Gastroesophageal sphincter (tissue), 4 donors: ENCODE data around the gene ABL1. TPM values are rescaled to one million over a fixed set of nuclear protein-coding genes. Genes with fewer than 3 reads are reported as not detected.

Experiments
- ATAC-seq: fragments of 150-250 bp; one replicate; pipeline ENCODE4 v1.9.1; 2016; ENCODE audit warnings: mild to moderate bottlenecking, moderate library complexity
- H3K27ac ChIP-seq, 4 donors: fragments of 200-600 bp; sonication (generic) in 3 of 4; 1 replicate in 3 of 4; 2 replicates in 1 of 4; pipeline ENCODE4 v1.5.1; 2016 to 2019
- H3K27me3 ChIP-seq: fragments of 200-600 bp; sonication (generic); one replicate; pipeline ENCODE4 v1.5.1; 2019
- H3K36me3 ChIP-seq, 2 donors: fragments of 200-600 bp; sonication (generic); one replicate each; pipeline ENCODE4 v1.5.1; 2019; ENCODE audit warnings: control low read depth in 1 of 2
- H3K4me1 ChIP-seq, 3 donors: fragments of 200-600 bp; sonication (generic); 1 replicate in 2 of 3; 2 replicates in 1 of 3; pipeline ENCODE4 v1.5.1; 2016 to 2019; ENCODE audit warnings: control low read depth in 2 of 3
- H3K4me3 ChIP-seq, 2 donors: fragments of 200-600 bp; sonication (generic); one replicate each; pipeline ENCODE4 v1.5.1; 2019; ENCODE audit warnings: mild to moderate bottlenecking in 1 of 2, moderate library complexity in 1 of 2
- H3K9me3 ChIP-seq, 3 donors: fragments of 200-600 bp; sonication (generic); one replicate each; pipeline ENCODE4 v1.5.1; 2017 to 2019; ENCODE audit warnings: control low read depth in 2 of 3
- EP300 ChIP-seq: sonication (generic); formaldehyde crosslinking; IDR thresholded peaks from one replicate; pipeline ENCODE4 v1.6.1; 2017; ENCODE audit warnings: antibody characterized with exemption, mild to moderate bottlenecking
- POLR2A ChIP-seq, 2 donors: fragments of 450-650 bp; IDR thresholded peaks; one replicate each; pipeline ENCODE4 v1.6.1; 2017; ENCODE audit warnings: antibody characterized with exemption in 2 of 2, mild to moderate bottlenecking in 2 of 2, moderate library complexity in 1 of 2
- POLR2AphosphoS5 ChIP-seq: sonication (generic); formaldehyde crosslinking; IDR thresholded peaks from one replicate; pipeline ENCODE4 v1.6.1; 2017; ENCODE audit warnings: antibody characterized with exemption
- WGBS, 2 donors: methylation state at CpG; one replicate each; pipeline ENCODE4 v1.1.5; 2018; ENCODE audit warnings: low coverage in 1 of 2; 5-methylcytosine and 5-hydroxymethylcytosine counted together
- total RNA-seq, 4 donors: library from RNA; depleted of rRNA; stranded (reverse); fragments of >200 nt; gene quantifications; one replicate each; pipeline ENCODE4 v1.1.0, GENCODE V29; 2016
- TF ChIP-seq, protein P1 (sequence below), 4 experiments: fragments of 200-600 bp in 2 of 4; fragments of 450-650 bp in 2 of 4; sonication (generic) in 1 of 4; IDR thresholded peaks; one replicate each; pipeline ENCODE4 v1.5.1; 2017 to 2019; ENCODE audit warnings: antibody characterized with exemption in 4 of 4, mild to moderate bottlenecking in 2 of 4, moderate library complexity in 2 of 4

The ABL1 gene
- total RNA-seq, 4 donors from 2014 or later = 81.4 to 147 (median 125) TPM

DNA sequence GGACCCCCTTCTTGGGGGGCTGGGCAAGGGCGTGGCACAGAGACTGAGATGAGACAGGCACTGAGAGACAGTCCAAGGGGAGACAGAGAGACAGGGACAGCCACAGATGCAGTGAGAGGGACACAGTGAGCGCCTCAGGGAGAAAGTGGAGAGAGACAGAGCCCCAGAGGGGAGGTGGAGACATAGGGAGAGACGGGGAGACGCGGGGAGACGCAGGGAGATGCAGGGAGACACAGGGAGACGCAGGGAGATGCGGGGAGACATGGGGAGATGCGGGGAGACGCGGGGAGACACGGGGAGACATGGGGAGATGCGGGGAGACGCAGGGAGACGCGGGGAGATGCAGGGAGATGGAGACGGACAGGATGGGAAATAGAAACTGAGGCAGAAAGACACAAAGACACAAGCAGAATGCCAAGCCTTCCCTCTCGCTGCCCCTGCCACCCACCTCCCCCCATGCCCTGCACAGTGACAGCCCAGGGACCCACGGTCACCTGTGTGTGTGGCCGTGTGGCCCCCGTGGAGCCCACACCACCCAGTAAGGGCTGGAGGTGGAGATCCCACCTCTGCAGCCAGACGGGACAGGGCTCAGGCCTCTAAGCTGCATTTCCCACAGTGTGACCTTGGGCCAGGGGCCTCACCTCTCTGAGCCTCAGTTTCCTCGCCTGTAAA lies 95.2 kb downstream of the ABL1 start:
- TF ChIP-seq POLR2A (IDR thresholded peaks at IDR 0.05) = no peak
- no peak for TF ChIP-seq POLR2AphosphoS5
- TF ChIP-seq, protein P1, sequence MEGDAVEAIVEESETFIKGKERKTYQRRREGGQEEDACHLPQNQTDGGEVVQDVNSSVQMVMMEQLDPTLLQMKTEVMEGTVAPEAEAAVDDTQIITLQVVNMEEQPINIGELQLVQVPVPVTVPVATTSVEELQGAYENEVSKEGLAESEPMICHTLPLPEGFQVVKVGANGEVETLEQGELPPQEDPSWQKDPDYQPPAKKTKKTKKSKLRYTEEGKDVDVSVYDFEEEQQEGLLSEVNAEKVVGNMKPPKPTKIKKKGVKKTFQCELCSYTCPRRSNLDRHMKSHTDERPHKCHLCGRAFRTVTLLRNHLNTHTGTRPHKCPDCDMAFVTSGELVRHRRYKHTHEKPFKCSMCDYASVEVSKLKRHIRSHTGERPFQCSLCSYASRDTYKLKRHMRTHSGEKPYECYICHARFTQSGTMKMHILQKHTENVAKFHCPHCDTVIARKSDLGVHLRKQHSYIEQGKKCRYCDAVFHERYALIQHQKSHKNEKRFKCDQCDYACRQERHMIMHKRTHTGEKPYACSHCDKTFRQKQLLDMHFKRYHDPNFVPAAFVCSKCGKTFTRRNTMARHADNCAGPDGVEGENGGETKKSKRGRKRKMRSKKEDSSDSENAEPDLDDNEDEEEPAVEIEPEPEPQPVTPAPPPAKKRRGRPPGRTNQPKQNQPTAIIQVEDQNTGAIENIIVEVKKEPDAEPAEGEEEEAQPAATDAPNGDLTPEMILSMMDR (IDR thresholded peaks at IDR 0.05) = no peak
- TF ChIP-seq EP300 = no peak
- no peaks in the 10 kb centered on the region for H3K9me3 ChIP-seq
- no peak for ATAC-seq
- H3K36me3 ChIP-seq = no peaks in the 10 kb centered on the region
- H3K27ac ChIP-seq = no peak overlapping the region
- H3K4me3 ChIP-seq = no peak overlapping the region
- 82 to 87% methylated on average over 10 to 21 of the region's 23 CpGs for WGBS, 2 donors
- peaks cover 30% of the 10 kb centered on the region for H3K27me3 ChIP-seq
- H3K4me1 ChIP-seq = peaks cover 0 to 50% (median 6%) of the 10 kb centered on the region in 3 donors

DNA sequence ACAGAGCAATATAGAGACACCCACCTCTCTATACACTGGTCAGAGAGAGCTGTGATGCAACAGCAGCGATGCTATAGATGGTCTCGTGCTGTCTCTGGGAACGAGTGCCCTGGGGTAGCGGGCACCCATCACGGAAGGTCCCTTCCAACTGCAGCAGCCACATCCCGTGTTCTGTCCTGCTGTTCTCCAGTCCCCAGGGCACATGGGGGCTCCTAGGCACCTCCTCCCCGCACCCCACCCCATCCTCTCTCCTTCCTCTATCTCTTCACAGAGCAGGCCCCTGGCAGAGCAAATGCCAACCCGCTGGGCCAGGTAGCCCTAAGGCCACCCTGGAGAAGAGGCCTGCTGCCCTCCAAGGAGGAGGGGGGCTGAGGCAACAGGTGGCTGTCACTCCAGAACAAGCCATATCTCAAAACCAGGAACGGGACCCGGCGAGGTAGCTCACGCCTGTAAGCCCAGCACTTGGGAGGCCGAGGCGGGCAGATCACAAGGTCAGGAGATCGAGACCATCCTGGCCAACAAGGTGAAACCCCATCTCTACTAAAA lies 95.8 kb downstream of the ABL1 start:
- no peaks in the 10 kb centered on the region for H3K36me3 ChIP-seq
- H3K4me3 ChIP-seq = no peak overlapping the region
- H3K27ac ChIP-seq = no peak overlapping the region
- WGBS, 2 donors = 40 to 100% methylated on average over 1 to 2 of the region's 15 CpGs
- ATAC-seq = no peak
- H3K9me3 ChIP-seq = no peaks in the 10 kb centered on the region
- peaks cover 36% of the 10 kb centered on the region for H3K27me3 ChIP-seq
- H3K4me1 ChIP-seq = peaks cover 0 to 51% (median 6%) of the 10 kb centered on the region in 3 donors
- TF ChIP-seq POLR2A (IDR thresholded peaks at IDR 0.05) (no peak), POLR2AphosphoS5 (no peak), EP300 (no peak)
- TF ChIP-seq, protein P1 (IDR thresholded peaks at IDR 0.05) = no peak

DNA sequence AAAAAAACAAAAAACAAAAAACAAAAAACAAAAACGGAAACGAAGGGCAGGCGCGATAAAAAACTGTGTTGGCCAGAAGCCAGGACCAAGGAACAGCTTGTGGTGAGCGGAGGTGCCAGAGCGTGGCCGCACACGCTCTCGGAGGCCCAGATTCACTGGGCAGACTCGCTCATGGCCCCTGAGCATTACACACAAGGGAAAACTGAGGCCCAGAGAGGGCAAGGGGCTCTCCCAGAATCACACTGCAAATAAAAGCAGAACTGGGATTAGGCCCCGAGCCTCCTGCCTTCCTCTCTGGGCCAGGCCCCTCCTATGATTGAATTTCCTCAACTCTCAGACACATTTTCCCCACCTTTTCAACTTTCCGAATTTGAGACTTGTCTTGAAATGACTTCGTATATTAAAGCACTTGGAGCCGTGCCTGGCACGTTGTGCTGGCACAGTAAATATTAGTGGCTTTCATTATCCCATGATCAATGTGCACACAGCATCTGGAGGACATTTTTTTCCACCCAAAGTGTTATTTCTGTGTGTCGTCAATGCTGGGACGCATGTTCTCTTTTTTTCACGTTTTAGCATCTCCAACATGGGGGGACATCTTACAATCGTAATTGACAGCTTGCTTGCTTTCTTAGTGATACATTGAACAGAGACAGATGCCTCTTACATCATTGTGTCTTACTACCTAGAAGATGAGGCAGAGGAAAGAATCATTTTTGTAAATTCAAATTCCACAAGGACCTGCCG lies 96.6 kb downstream of the ABL1 start:
- Histone ChIP-seq H3K4me1 (peaks cover 0 to 57% (median 6%) of the 10 kb centered on the region in 3 donors), H3K27me3 (peaks cover 44% of the 10 kb centered on the region), H3K36me3 (no peaks in the 10 kb centered on the region), H3K27ac (peak overlapping the region in 2 of 4 donors; percentile 79 to 84), H3K4me3 (no peak overlapping the region), H3K9me3 (no peaks in the 10 kb centered on the region)
- TF ChIP-seq POLR2AphosphoS5 = no peak
- TF ChIP-seq, protein P1 (IDR thresholded peaks at IDR 0.05) = no peak
- TF ChIP-seq EP300 = no peak
- TF ChIP-seq POLR2A (IDR thresholded peaks at IDR 0.05) = no peak
- 48 to 66% methylated on average over 13 to 20 of the region's 20 CpGs for WGBS, 2 donors
- ATAC-seq = no peak

GRCh38 chr9:130932255-130933079 lies 97.4 kb downstream of the ABL1 start:
- H3K36me3 ChIP-seq = no peaks in the 10 kb centered on the region
- H3K27me3 ChIP-seq = peaks cover 52% of the 10 kb centered on the region
- H3K4me3 ChIP-seq = no peak overlapping the region
- ATAC-seq = peak; percentile 89
- peak overlapping the region; percentile 21 to 89 (median 82) for H3K27ac ChIP-seq
- H3K4me1 ChIP-seq = peaks cover 0 to 64% (median 6%) of the 10 kb centered on the region in 3 donors
- WGBS, 2 donors = 27 to 32% methylated on average over 11 to 13 of the region's 21 CpGs
- TF ChIP-seq, protein P1 (IDR thresholded peaks at IDR 0.05) = peak in 3 of 4 experiments; percentile 63 to 71 (median 71)
- peak; percentile 52 for TF ChIP-seq POLR2AphosphoS5
- TF ChIP-seq EP300 = no peak
- no peak for TF ChIP-seq POLR2A (IDR thresholded peaks at IDR 0.05)
- H3K9me3 ChIP-seq = no peaks in the 10 kb centered on the region
